Sigmoid colon (tissue), 4 donors: ENCODE measurements around the gene ACSF2.

Experiments
- EP300 ChIP-seq, 4 donors: sonication (generic); formaldehyde crosslinking; IDR thresholded peaks; one replicate each; pipeline ENCODE4 v1.6.1; 2017; ENCODE audit warnings: antibody characterized with exemption in 4 of 4
- POLR2A ChIP-seq, 2 donors: fragments of 450-650 bp; IDR thresholded peaks; one replicate each; pipeline ENCODE4 v1.6.1; 2016; ENCODE audit warnings: antibody characterized with exemption in 2 of 2, mild to moderate bottlenecking in 2 of 2, moderate library complexity in 2 of 2
- TF ChIP-seq, protein P1 (sequence below), 4 experiments: fragments of 450-650 bp in 3 of 4; fragments of 200-600 bp in 1 of 4; IDR thresholded peaks; one replicate each; pipeline ENCODE4 v1.5.1; 2016 to 2019; ENCODE audit warnings: antibody characterized with exemption in 4 of 4, mild to moderate bottlenecking in 3 of 4, moderate library complexity in 2 of 4

DNA sequence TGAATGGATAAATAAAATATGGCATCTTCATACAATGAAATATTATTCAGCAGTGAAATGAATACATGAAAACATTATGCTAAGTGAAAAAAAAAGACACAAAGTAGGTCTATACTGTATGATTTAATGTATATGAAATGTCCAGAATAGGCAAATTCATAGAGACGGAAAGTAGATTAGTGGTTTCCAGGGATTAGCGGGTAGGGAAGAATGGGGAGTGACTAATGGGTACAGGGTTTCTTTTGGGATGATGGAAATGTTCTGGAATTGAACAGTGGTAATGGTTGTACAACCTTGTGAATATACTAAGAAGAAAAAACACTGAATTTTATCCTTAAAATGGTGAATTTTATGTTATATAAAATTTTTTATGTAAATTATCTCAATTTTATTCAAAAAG is 73.7 kb downstream of the ACSF2 start:
- TF ChIP-seq EP300 (IDR thresholded peaks at IDR 0.05) (no peak), POLR2A (IDR thresholded peaks at IDR 0.05) (no peak)
- TF ChIP-seq, protein P1, sequence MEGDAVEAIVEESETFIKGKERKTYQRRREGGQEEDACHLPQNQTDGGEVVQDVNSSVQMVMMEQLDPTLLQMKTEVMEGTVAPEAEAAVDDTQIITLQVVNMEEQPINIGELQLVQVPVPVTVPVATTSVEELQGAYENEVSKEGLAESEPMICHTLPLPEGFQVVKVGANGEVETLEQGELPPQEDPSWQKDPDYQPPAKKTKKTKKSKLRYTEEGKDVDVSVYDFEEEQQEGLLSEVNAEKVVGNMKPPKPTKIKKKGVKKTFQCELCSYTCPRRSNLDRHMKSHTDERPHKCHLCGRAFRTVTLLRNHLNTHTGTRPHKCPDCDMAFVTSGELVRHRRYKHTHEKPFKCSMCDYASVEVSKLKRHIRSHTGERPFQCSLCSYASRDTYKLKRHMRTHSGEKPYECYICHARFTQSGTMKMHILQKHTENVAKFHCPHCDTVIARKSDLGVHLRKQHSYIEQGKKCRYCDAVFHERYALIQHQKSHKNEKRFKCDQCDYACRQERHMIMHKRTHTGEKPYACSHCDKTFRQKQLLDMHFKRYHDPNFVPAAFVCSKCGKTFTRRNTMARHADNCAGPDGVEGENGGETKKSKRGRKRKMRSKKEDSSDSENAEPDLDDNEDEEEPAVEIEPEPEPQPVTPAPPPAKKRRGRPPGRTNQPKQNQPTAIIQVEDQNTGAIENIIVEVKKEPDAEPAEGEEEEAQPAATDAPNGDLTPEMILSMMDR (IDR thresholded peaks at IDR 0.05), result no peak
